Suprapubic skin (tissue), 4 donors: ENCODE data around the gene ZW10. TPM values are rescaled to one million over a fixed set of nuclear protein-coding genes. Genes with fewer than 3 reads are reported as not detected.

Source experiments
- DNase-seq, 2 donors: peaks; one replicate each; pipeline ENCODE4 v3.0.0-alpha.2; 2019; ENCODE audit warnings: low spot score in 2 of 2
- H3K27ac ChIP-seq: fragments of 200-600 bp; sonication (generic); one replicate; pipeline ENCODE4 v1.5.1; 2019
- H3K27me3 ChIP-seq: fragments of 200-600 bp; sonication (generic); one replicate; pipeline ENCODE4 v1.5.1; 2019
- H3K36me3 ChIP-seq: fragments of 200-600 bp; sonication (generic); one replicate; pipeline ENCODE4 v1.5.1; 2019
- H3K4me1 ChIP-seq: fragments of 200-600 bp; sonication (generic); one replicate; pipeline ENCODE4 v1.5.1; 2019
- H3K4me3 ChIP-seq: fragments of 200-600 bp; sonication (generic); one replicate; pipeline ENCODE4 v1.5.1; 2019; ENCODE audit warnings: mild to moderate bottlenecking
- H3K9me3 ChIP-seq: fragments of 200-600 bp; sonication (generic); one replicate; pipeline ENCODE4 v1.5.1; 2019
- CTCF ChIP-seq, 2 donors: fragments of 200-600 bp in 1 of 2; fragments of 450-650 bp in 1 of 2; sonication (generic) in 1 of 2; IDR thresholded peaks; one replicate each; pipeline ENCODE4 v1.5.1; 2016 to 2019; ENCODE audit warnings: antibody characterized with exemption in 2 of 2, mild to moderate bottlenecking in 1 of 2, moderate library complexity in 1 of 2
- EP300 ChIP-seq: sonication (generic); formaldehyde crosslinking; IDR thresholded peaks from one replicate; pipeline ENCODE4 v1.6.1; 2017; ENCODE audit warnings: antibody characterized with exemption
- POLR2A ChIP-seq, 2 donors: fragments of 450-650 bp; IDR thresholded peaks; one replicate each; pipeline ENCODE4 v1.6.1; 2017; ENCODE audit warnings: antibody characterized with exemption in 2 of 2, mild to moderate bottlenecking in 2 of 2, moderate library complexity in 2 of 2
- POLR2AphosphoS5 ChIP-seq, 3 donors: sonication (generic); formaldehyde crosslinking; IDR thresholded peaks; one replicate each; pipeline ENCODE4 v1.6.1; 2017; ENCODE audit warnings: antibody characterized with exemption in 3 of 3
- WGBS: methylation state at CpG from one replicate; pipeline ENCODE4 v1.1.5; 2018; 5-methylcytosine and 5-hydroxymethylcytosine counted together
- total RNA-seq, 4 donors: library from RNA; depleted of rRNA; stranded (reverse); fragments of >200 nt; gene quantifications; one replicate each; pipeline ENCODE4 v1.1.0, GENCODE V29; 2016

Gene ZW10
- total RNA-seq, 4 donors from 2014 or later, result 15.0 to 22.7 (median 20.8) TPM

- no peak for TF ChIP-seq EP300
- TF ChIP-seq POLR2AphosphoS5 (IDR thresholded peaks at IDR 0.05), result no peak
- no peak for TF ChIP-seq CTCF (IDR thresholded peaks at IDR 0.05)
- TF ChIP-seq POLR2A (IDR thresholded peaks at IDR 0.05), result no peak
- H3K27me3 ChIP-seq, result no peaks in the 10 kb centered on the region
- 79% methylated on average over 1 of the region's 1 CpG for WGBS
These were observed 8.6 kb upstream of the ZW10 start for GRCh38 chr11:113782134-113782533.

GRCh38 chr11:113781682-113782081 is 8.2 kb upstream of the ZW10 start:
- no peak for DNase-seq
- H3K36me3 ChIP-seq, result no peaks in the 10 kb centered on the region
- H3K4me1 ChIP-seq, result peaks cover 19% of the 10 kb centered on the region
- no peak overlapping the region for H3K4me3 ChIP-seq
- no peak for TF ChIP-seq POLR2A (IDR thresholded peaks at IDR 0.05)
- no peak for TF ChIP-seq EP300
- TF ChIP-seq CTCF (IDR thresholded peaks at IDR 0.05), result no peak
- TF ChIP-seq POLR2AphosphoS5 (IDR thresholded peaks at IDR 0.05), result no peak
- no peaks in the 10 kb centered on the region for H3K27me3 ChIP-seq
- peak overlapping the region; percentile 27 for H3K27ac ChIP-seq
- H3K9me3 ChIP-seq, result no peaks in the 10 kb centered on the region
- 63% methylated on average over 5 of the region's 5 CpGs for WGBS

More at GRCh38 chr11:113782134-113782533, 8.6 kb upstream of the ZW10 start:
- Histone ChIP-seq H3K27ac (peak overlapping the region; percentile 27), H3K9me3 (no peaks in the 10 kb centered on the region), H3K36me3 (no peaks in the 10 kb centered on the region), H3K4me3 (no peak overlapping the region), H3K4me1 (peaks cover 18% of the 10 kb centered on the region)
- no peak for DNase-seq

GRCh38 chr11:113779496-113779895 is 6.0 kb upstream of the ZW10 start, which contains the start of gene CLDN25:
Gene CLDN25, plus strand, starts transcription at chr11:113779796. Its CDS starts 0 bp downstream, at chr11:113779796.
- no peak within 1 kb of the TSS for H3K27ac ChIP-seq
- H3K36me3 ChIP-seq, result no peaks in the 10 kb centered on the region
- WGBS, result 79% methylated on average over 4 of the region's 4 CpGs
- H3K9me3 ChIP-seq, result no peaks in the 10 kb centered on the region
- no peak for DNase-seq
- no peak within 1 kb of the TSS for H3K4me3 ChIP-seq
- no peak for TF ChIP-seq CTCF (IDR thresholded peaks at IDR 0.05)
- no peaks in the 10 kb centered on the region for H3K27me3 ChIP-seq
- peaks cover 19% of the 10 kb centered on the region for H3K4me1 ChIP-seq

GRCh38 chr11:113778111-113778910 is 4.8 kb upstream of the ZW10 start:
- Histone ChIP-seq H3K36me3 (no peaks in the 10 kb centered on the region), H3K27me3 (no peaks in the 10 kb centered on the region), H3K4me1 (peaks cover 22% of the 10 kb centered on the region), H3K4me3 (peak overlapping the region; percentile 9), H3K27ac (peak overlapping the region; percentile 66), H3K9me3 (no peaks in the 10 kb centered on the region)
- WGBS, result 25% methylated on average over 11 of the region's 11 CpGs
- no peak for DNase-seq
- no peak for TF ChIP-seq CTCF (IDR thresholded peaks at IDR 0.05)
- TF ChIP-seq POLR2A (IDR thresholded peaks at IDR 0.05), result no peak
- TF ChIP-seq EP300, result no peak
- TF ChIP-seq POLR2AphosphoS5 (IDR thresholded peaks at IDR 0.05), result no peak

- peaks cover 31% of the 10 kb centered on the region for H3K4me1 ChIP-seq
- WGBS, result 0% methylated on average over 1 of the region's 1 CpG
These were observed 647 bp upstream of the ZW10 start for GRCh38 chr11:113774174-113774503.

More at GRCh38 chr11:113774174-113774503, 647 bp upstream of the ZW10 start:
- DNase-seq, result no peak
- Histone ChIP-seq H3K27ac (no peak overlapping the region), H3K4me3 (peak overlapping the region; percentile 88), H3K27me3 (no peaks in the 10 kb centered on the region), H3K36me3 (no peaks in the 10 kb centered on the region), H3K9me3 (no peaks in the 10 kb centered on the region)
- TF ChIP-seq CTCF (IDR thresholded peaks at IDR 0.05) (no peak), EP300 (no peak), POLR2A (IDR thresholded peaks at IDR 0.05) (no peak), POLR2AphosphoS5 (IDR thresholded peaks at IDR 0.05) (no peak)
